Measurements from ENCODE around the gene PLEKHA6.
A peak's percentile ranks its signal among the peaks of the same experiment; 100 is the strongest.

The PLEKHA6 gene

GRCh38 chr1:204358605-204359004 lies 1.1 kb downstream of the PLEKHA6 start:
- DNase-seq (ENCODE audit: low read depth in 1 of 2, low spot score in 1 of 2): no peak
- no peak overlapping the region for H3K4me3 ChIP-seq (replicated peaks; ENCODE audit: insufficient read depth, low read length)
- H3K27ac ChIP-seq (replicated peaks): no peak overlapping the region
- no peaks in the 10 kb centered on the region for H3K27me3 ChIP-seq (ENCODE audit: insufficient read depth, poor library complexity, severe bottlenecking)
- TF ChIP-seq CTCF (IDR thresholded peaks at IDR 0.05; ENCODE audit: insufficient read depth, low read length): no peak
- TF ChIP-seq GABPA (IDR thresholded peaks at IDR 0.05; ENCODE audit: low read depth): no peak
- TF ChIP-seq POLR2AphosphoS5 (IDR thresholded peaks at IDR 0.05; ENCODE audit: low read depth): no peak
- TF ChIP-seq SPI1 (IDR thresholded peaks at IDR 0.05; ENCODE audit: borderline replicate concordance, low read depth): no peak
- TF ChIP-seq REST (IDR thresholded peaks at IDR 0.05; ENCODE audit: insufficient replicate concordance, low read depth): no peak

- TF ChIP-seq POLR2AphosphoS5 (IDR thresholded peaks at IDR 0.05; ENCODE audit: low read depth) (no peak), SPI1 (IDR thresholded peaks at IDR 0.05; ENCODE audit: borderline replicate concordance, low read depth) (no peak), CTCF (IDR thresholded peaks at IDR 0.05; ENCODE audit: insufficient read depth, low read length) (no peak), GABPA (IDR thresholded peaks at IDR 0.05; ENCODE audit: low read depth) (no peak), REST (IDR thresholded peaks at IDR 0.05; ENCODE audit: insufficient replicate concordance, low read depth) (no peak)
- Histone ChIP-seq H3K27me3 (ENCODE audit: insufficient read depth, poor library complexity, severe bottlenecking) (no peaks in the 10 kb centered on the region), H3K4me3 (replicated peaks; ENCODE audit: insufficient read depth, low read length) (no peak overlapping the region), H3K27ac (replicated peaks) (no peak overlapping the region)
- DNase-seq (ENCODE audit: low read depth in 1 of 2, low spot score in 1 of 2): peak; percentile 30 to 34
These were observed 1.9 kb downstream of the PLEKHA6 start for GRCh38 chr1:204357551-204358490.

DNA sequence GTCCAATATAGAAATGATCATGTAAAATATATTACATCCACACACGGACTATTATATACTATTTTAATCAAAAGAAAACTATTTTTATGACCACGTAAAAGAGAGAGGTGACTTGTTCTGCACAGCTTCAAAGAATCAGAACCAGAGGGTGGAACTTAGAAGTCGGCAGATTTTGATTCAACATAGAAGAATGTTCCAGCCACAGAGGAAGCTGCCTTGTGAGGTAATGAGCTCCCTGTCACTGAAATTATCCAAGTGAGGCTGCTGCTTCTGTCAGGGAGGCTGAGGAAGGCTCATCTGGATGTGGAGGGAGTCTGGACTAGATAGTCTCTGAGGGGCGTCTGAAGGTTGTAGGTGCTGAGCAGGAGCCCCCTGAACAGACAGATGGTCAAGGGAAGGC lies 2.7 kb downstream of the PLEKHA6 start:
- no peak overlapping the region for H3K27ac ChIP-seq (replicated peaks)
- no peak for DNase-seq (ENCODE audit: low read depth in 1 of 2, low spot score in 1 of 2)
- TF ChIP-seq REST (IDR thresholded peaks at IDR 0.05; ENCODE audit: insufficient replicate concordance, low read depth) (no peak), GABPA (IDR thresholded peaks at IDR 0.05; ENCODE audit: low read depth) (no peak), POLR2AphosphoS5 (IDR thresholded peaks at IDR 0.05; ENCODE audit: low read depth) (no peak), CTCF (IDR thresholded peaks at IDR 0.05; ENCODE audit: insufficient read depth, low read length) (no peak), SPI1 (IDR thresholded peaks at IDR 0.05; ENCODE audit: borderline replicate concordance, low read depth) (no peak)

More for the DNA sequence above, 2.7 kb downstream of the PLEKHA6 start:
- H3K4me3 ChIP-seq (replicated peaks; ENCODE audit: insufficient read depth, low read length): no peak overlapping the region
- no peaks in the 10 kb centered on the region for H3K27me3 ChIP-seq (ENCODE audit: insufficient read depth, poor library complexity, severe bottlenecking)
